Spleen (tissue), 7 donors: ENCODE results near the gene RPTOR.

ENCODE experiments used
- POLR2A ChIP-seq, 3 donors: fragments of 450-650 bp; IDR thresholded peaks; one replicate each; pipeline ENCODE4 v1.5.1; 2017; ENCODE audit warnings: antibody characterized with exemption in 3 of 3, mild to moderate bottlenecking in 1 of 3
- POLR2AphosphoS5 ChIP-seq, 3 donors: sonication (generic); formaldehyde crosslinking; IDR thresholded peaks; one replicate each; pipeline ENCODE4 v1.5.1; 2017; ENCODE audit warnings: antibody characterized with exemption in 3 of 3
- TF ChIP-seq, protein P1 (sequence below), 11 experiments: fragments of 200-600 bp in 7 of 11; fragments of 450-650 bp in 4 of 11; sonication (generic) in 4 of 11; IDR thresholded peaks in 8 of 11; conservative IDR thresholded peaks in 3 of 11; 1 replicate in 7 of 11; 2 replicates in 4 of 11; pipeline versions ENCODE4 v1.4.0 to v1.8.0; 2016 to 2021; ENCODE audit warnings: antibody characterized with exemption in 11 of 11, inconsistent platforms in 4 of 11, mild to moderate bottlenecking in 1 of 11
- donor health status: DM: no; HTN: no; CAD: no; lungs with moderate emphysema.
- donor health status: DM: no; HTN: no; CAD: no.
- donor health status: DM: no; HTN: no; CAD: no.

DNA sequence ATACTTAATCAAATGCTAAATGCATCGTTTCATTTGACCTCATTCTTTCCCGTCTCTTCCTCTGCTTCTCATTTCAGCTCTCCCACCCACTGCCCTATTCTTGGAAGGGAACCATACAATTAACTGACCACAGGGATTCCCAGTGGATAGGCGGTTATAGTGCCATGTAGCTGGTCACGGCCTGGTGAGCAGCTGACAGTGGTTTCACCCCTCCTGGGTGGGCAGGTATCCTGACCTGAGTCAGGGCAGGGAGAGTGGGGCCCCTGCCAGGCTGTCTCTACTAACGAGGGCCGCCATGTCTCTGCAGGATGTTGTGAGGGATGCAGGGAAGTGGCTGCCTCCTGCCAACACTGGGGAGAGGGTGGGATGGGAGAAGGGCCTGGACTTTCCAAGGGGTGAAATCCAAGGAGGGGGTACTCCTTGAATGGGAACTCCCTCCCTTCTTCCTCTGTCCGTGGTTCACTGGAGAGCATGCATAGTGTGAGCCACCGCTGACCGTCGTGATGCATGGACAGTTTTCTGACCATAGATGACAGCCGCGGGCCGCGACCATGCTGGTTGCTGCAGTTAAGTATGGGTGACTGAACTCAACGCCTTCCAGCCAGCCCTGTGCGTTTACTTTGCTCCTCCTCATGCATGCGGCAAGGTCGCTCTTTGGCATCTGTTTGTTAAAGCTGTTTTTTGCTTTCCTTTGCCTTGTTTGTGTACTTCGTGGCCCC lies 95.9 kb downstream of the RPTOR start:
- TF ChIP-seq POLR2AphosphoS5 (IDR thresholded peaks at IDR 0.05) (no peak), POLR2A (IDR thresholded peaks at IDR 0.05) (no peak)
- TF ChIP-seq, protein P1, sequence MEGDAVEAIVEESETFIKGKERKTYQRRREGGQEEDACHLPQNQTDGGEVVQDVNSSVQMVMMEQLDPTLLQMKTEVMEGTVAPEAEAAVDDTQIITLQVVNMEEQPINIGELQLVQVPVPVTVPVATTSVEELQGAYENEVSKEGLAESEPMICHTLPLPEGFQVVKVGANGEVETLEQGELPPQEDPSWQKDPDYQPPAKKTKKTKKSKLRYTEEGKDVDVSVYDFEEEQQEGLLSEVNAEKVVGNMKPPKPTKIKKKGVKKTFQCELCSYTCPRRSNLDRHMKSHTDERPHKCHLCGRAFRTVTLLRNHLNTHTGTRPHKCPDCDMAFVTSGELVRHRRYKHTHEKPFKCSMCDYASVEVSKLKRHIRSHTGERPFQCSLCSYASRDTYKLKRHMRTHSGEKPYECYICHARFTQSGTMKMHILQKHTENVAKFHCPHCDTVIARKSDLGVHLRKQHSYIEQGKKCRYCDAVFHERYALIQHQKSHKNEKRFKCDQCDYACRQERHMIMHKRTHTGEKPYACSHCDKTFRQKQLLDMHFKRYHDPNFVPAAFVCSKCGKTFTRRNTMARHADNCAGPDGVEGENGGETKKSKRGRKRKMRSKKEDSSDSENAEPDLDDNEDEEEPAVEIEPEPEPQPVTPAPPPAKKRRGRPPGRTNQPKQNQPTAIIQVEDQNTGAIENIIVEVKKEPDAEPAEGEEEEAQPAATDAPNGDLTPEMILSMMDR (IDR thresholded peaks at IDR 0.05 in 8 of 11, conservative IDR thresholded peaks at IDR 0.05 in 3 of 11) = no peak
